Measurements from ENCODE around the gene ELP1.

DNA sequence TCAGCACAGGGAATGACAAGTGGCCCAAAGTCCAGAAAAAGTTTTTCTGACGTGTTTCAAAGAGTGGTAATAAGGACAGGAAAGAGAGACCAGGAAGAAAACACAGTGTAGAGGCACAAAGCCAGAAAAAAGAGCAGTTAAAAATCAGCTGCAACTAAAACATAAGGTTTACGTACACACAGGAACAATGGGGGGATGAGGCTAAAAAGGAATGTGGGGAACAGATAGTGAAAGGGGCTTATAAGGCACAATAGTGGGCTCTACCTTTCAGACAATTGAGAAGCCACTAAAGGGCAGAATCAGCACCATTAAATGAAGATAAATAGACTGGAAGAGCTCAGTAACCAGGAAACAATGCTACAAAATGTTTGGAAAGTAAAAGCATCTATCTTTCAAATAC, 5.5 kb downstream of the ELP1 start:
- TF ChIP-seq, protein P1, sequence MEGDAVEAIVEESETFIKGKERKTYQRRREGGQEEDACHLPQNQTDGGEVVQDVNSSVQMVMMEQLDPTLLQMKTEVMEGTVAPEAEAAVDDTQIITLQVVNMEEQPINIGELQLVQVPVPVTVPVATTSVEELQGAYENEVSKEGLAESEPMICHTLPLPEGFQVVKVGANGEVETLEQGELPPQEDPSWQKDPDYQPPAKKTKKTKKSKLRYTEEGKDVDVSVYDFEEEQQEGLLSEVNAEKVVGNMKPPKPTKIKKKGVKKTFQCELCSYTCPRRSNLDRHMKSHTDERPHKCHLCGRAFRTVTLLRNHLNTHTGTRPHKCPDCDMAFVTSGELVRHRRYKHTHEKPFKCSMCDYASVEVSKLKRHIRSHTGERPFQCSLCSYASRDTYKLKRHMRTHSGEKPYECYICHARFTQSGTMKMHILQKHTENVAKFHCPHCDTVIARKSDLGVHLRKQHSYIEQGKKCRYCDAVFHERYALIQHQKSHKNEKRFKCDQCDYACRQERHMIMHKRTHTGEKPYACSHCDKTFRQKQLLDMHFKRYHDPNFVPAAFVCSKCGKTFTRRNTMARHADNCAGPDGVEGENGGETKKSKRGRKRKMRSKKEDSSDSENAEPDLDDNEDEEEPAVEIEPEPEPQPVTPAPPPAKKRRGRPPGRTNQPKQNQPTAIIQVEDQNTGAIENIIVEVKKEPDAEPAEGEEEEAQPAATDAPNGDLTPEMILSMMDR (IDR thresholded peaks at IDR 0.05; ENCODE audit: low read length): no peak
- TF ChIP-seq EZH2phosphoT487 (IDR thresholded peaks at IDR 0.05; ENCODE audit: low read length): no peak
